Measurements from ENCODE around the gene FLOT2. TPM values are rescaled to one million over a fixed set of nuclear protein-coding genes. Genes with fewer than 3 reads are reported as not detected.
A peak's percentile ranks its signal among the peaks of the same experiment; 100 is the strongest.

FLOT2 gene
- total and polyA plus RNA-seq, 8 donors, result 66.3 to 171 (median 77.7) TPM

DNA sequence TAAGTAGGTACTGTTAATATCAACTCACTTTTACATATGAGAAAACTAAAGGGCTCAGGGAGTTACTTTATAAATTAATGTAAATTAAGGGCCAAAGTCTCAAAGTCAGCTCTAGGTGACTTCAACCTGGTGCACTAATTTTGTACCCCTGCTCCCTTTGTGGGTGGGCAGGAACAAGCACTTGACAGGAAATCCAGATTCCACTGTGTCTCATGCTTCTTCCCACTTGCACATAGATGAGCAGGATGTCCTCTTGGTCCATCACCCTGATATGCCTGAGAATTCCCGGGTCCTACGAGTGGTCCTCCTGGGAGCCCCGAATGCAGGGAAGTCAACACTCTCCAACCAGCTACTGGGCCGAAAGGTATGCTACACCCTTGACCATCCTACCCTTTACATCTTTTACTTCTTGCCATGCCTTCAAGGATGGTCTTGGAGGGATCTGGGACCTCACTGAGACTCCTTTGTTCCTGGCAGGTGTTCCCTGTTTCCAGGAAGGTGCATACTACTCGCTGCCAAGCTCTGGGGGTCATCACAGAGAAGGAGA lies 41.4 kb downstream of the FLOT2 start:
- ATAC-seq (no peak), DNase-seq (no peak)
- TF ChIP-seq CTCF (IDR thresholded peaks at IDR 0.05), result no peak
- H3K27me3 ChIP-seq, result no peaks in the 10 kb centered on the region
- H3K27ac ChIP-seq, result no peak overlapping the region
- H3K4me3 ChIP-seq, result peak overlapping the region in 1 of 2 donors; percentile 71
- H3K36me3 ChIP-seq, result peaks cover 0 to 51% of the 10 kb centered on the region in 2 donors
- no peaks in the 10 kb centered on the region for H3K9me3 ChIP-seq
- H3K4me1 ChIP-seq, result peaks cover 6 to 19% of the 10 kb centered on the region in 2 donors
- intact Hi-C loops (cut with DNase I), result no loop called here

DNA sequence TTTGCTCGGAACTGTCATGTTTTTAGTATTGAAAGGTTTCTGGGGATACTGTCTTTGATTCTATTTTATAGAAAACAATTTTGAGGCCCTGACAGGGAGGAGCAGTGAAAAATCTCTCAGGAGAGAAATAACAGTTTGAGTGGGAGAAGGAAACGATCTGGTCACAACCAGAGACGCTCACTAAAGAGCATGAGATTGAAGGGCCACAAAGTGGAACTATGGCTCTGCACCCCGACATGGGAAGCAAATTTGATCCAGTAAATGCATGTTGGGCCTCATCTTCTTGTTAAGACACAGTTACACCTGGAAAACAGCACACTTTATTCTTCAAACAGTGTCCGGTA lies 42.2 kb downstream of the FLOT2 start:
- no peak for DNase-seq
- intact Hi-C loops (cut with DNase I), result no loop called here
- ATAC-seq, result no peak
- no peaks in the 10 kb centered on the region for H3K9me3 ChIP-seq
- no peak for TF ChIP-seq CTCF (IDR thresholded peaks at IDR 0.05)
- peaks cover 6 to 19% of the 10 kb centered on the region in 2 donors for H3K4me1 ChIP-seq
- H3K27ac ChIP-seq, result peak overlapping the region in 1 of 2 donors; percentile 73
- peaks cover 0 to 43% of the 10 kb centered on the region in 2 donors for H3K36me3 ChIP-seq
- H3K4me3 ChIP-seq, result peak overlapping the region; percentile 65 to 71
- no peaks in the 10 kb centered on the region for H3K27me3 ChIP-seq

GRCh38 chr17:28854457-28855335 lies 42.8 kb downstream of the FLOT2 start, which contains the start of gene ERAL1:
Gene ERAL1, plus strand, starts transcription at chr17:28855016. Its CDS starts 19 bp downstream, at chr17:28855035.
- H3K4me1 ChIP-seq, result peaks cover 6 to 19% of the 10 kb centered on the region in 2 donors
- H3K4me3 ChIP-seq, result peak within 1 kb of the TSS; percentile 65 to 71
- H3K36me3 ChIP-seq, result peaks cover 0 to 37% of the 10 kb centered on the region in 2 donors
- H3K9me3 ChIP-seq, result no peaks in the 10 kb centered on the region
- DNase-seq (peak; percentile 84 to 93 (median 90)), ATAC-seq (peak; percentile 100)
- no peaks in the 10 kb centered on the region for H3K27me3 ChIP-seq
- H3K27ac ChIP-seq, result peak within 1 kb of the TSS; percentile 70 to 73
- TF ChIP-seq CTCF (IDR thresholded peaks at IDR 0.05), result no peak
- intact Hi-C loops (cut with DNase I), result no loop called here

GRCh38 chr17:28853295-28853694 lies 44.2 kb downstream of the FLOT2 start:
- no peak for DNase-seq
- intact Hi-C loops (cut with DNase I), result no loop called here
- no peak for ATAC-seq
- peaks cover 0 to 23% of the 10 kb centered on the region in 2 donors for H3K36me3 ChIP-seq
- no peak overlapping the region for H3K27ac ChIP-seq
- H3K4me1 ChIP-seq, result peaks cover 6 to 19% of the 10 kb centered on the region in 2 donors
- H3K4me3 ChIP-seq, result no peak overlapping the region
- H3K9me3 ChIP-seq, result no peaks in the 10 kb centered on the region
- no peaks in the 10 kb centered on the region for H3K27me3 ChIP-seq
- no peak for TF ChIP-seq CTCF (IDR thresholded peaks at IDR 0.05)

- H3K4me1 ChIP-seq, result peaks cover 0 to 6% of the 10 kb centered on the region in 2 donors
- H3K9me3 ChIP-seq, result no peaks in the 10 kb centered on the region
- H3K27me3 ChIP-seq, result no peaks in the 10 kb centered on the region
- H3K27ac ChIP-seq, result no peak overlapping the region
- no peak for DNase-seq
- ATAC-seq, result no peak
- no peak for TF ChIP-seq CTCF (IDR thresholded peaks at IDR 0.05)
- H3K4me3 ChIP-seq, result no peak overlapping the region
- H3K36me3 ChIP-seq, result no peaks in the 10 kb centered on the region
- intact Hi-C loops (cut with DNase I), result loop anchor here in 1 of 2 donors (5.0 kb wide), 1 partner anchor 33 kb away; no protein-coding TSS in a partner anchor
Measured at GRCh38 chr17:28849281-28849680, 48.3 kb downstream of the FLOT2 start.

Measured in left lung (tissue), 10 donors.